HepG2 (cell line): ENCODE data around the gene RNF149. TPM values are rescaled to one million over a fixed set of nuclear protein-coding genes. Genes with fewer than 3 reads are reported as not detected.
A peak's percentile ranks its signal among the peaks of the same experiment; 100 is the strongest.

Source experiments
- AHR ChIP-seq: IDR thresholded peaks from 2 replicates; pipeline ENCODE4 v1.6.1; 2018; ENCODE audit warnings: missing genetic modification reagents, missing compliant biosample characterization
- HIC2 ChIP-seq: sonication (generic); formaldehyde crosslinking; IDR thresholded peaks from 2 replicates; pipeline ENCODE4 v1.9.0; 2022; ENCODE audit warnings: low read depth, missing genetic modification reagents
- IRF2 ChIP-seq: IDR thresholded peaks from 2 replicates; pipeline ENCODE4 v1.6.1; 2018; ENCODE audit warnings: missing genetic modification reagents, missing compliant biosample characterization
- ZBTB1 ChIP-seq: sonication (generic); formaldehyde crosslinking; IDR thresholded peaks from 2 replicates; pipeline ENCODE4 v1.4.0; 2020; ENCODE audit warnings: missing genetic modification reagents, borderline replicate concordance
- ZBTB21 ChIP-seq: sonication (generic); formaldehyde crosslinking; IDR thresholded peaks from 2 replicates; pipeline ENCODE4 v1.4.0; 2020; ENCODE audit warnings: missing genetic modification reagents
- ZNF18 ChIP-seq: sonication (generic); formaldehyde crosslinking; IDR thresholded peaks from 2 replicates; pipeline ENCODE4 v1.8.0; 2022; ENCODE audit warnings: mild to moderate bottlenecking, missing genetic modification reagents; ENCODE audit not compliant: insufficient replicate concordance
- ZNF317 ChIP-seq: sonication (generic); formaldehyde crosslinking; IDR thresholded peaks from 2 replicates; pipeline ENCODE4 v1.5.0; 2020; ENCODE audit warnings: mild to moderate bottlenecking, missing genetic modification reagents
- ZNF460 ChIP-seq: sonication (generic); formaldehyde crosslinking; IDR thresholded peaks from 2 replicates; pipeline ENCODE4 v1.5.1; 2020; ENCODE audit warnings: missing genetic modification reagents, mild to moderate bottlenecking, borderline replicate concordance
- ZNF510 ChIP-seq: sonication (generic); formaldehyde crosslinking; IDR thresholded peaks from 2 replicates; pipeline ENCODE4 v1.4.0; 2020; ENCODE audit warnings: low read depth, mild to moderate bottlenecking, missing genetic modification reagents
- ZNF552 ChIP-seq: sonication (generic); formaldehyde crosslinking; IDR thresholded peaks from 2 replicates; pipeline ENCODE4 v1.9.0; 2022; ENCODE audit warnings: missing genetic modification reagents, mild to moderate bottlenecking, borderline replicate concordance
- ZNF605 ChIP-seq: sonication (generic); formaldehyde crosslinking; IDR thresholded peaks from 2 replicates; pipeline ENCODE4 v1.8.0; 2022; ENCODE audit warnings: mild to moderate bottlenecking, missing genetic modification reagents
- ZNF652 ChIP-seq: IDR thresholded peaks from 2 replicates; pipeline ENCODE4 v1.6.1; 2016; ENCODE audit warnings: low read depth, borderline replicate concordance
- ZNF781 ChIP-seq: sonication (generic); formaldehyde crosslinking; IDR thresholded peaks from 2 replicates; pipeline ENCODE4 v1.5.1; 2020; ENCODE audit warnings: borderline replicate concordance, mild to moderate bottlenecking, missing genetic modification reagents; ENCODE audit errors: not compliant biosample characterization
- ZNF788 ChIP-seq: sonication (generic); formaldehyde crosslinking; IDR thresholded peaks from 2 replicates; pipeline ENCODE4 v1.5.0; 2020; ENCODE audit warnings: mild to moderate bottlenecking, missing genetic modification reagents, borderline replicate concordance
- polyA plus RNA-seq, 8 experiments: library from polyadenylated mRNA; depleted of rRNA in 3 of 8; stranded (reverse) in 7 of 8; unstranded in 1 of 8; fragments of >200 nt; fragmentation: Illumina TruSeq in 4 of 8; extraction: Trizol in 4 of 8; gene quantifications; 2 replicates each; pipeline versions ENCODE4 v1.2.1 to v1.2.3, GENCODE V29; 2011 to 2016; ENCODE audit warnings: low read depth in 4 of 8, missing spikeins in 1 of 8, mixed read lengths in 1 of 8; ENCODE audit not compliant: insufficient read depth in 1 of 8
- total RNA-seq, 5 experiments: library from RNA; depleted of rRNA; stranded (reverse); fragments of >200 nt; fragmentation: Illumina TruSeq; extraction: Trizol; gene quantifications; 2 replicates each; pipeline ENCODE4 v1.2.3, GENCODE V29; 2016; ENCODE audit warnings: low read depth in 1 of 5
- TF ChIP-seq, protein P1 (sequence below): sonication (generic); formaldehyde crosslinking; IDR thresholded peaks from 2 replicates; pipeline ENCODE4 v1.8.1; 2023; ENCODE audit warnings: missing genetic modification reagents, inconsistent platforms, borderline replicate concordance
- TF ChIP-seq, protein P2 (sequence below): sonication (generic); formaldehyde crosslinking; IDR thresholded peaks from 2 replicates; pipeline ENCODE4 v1.5.0; 2020; ENCODE audit warnings: mild to moderate bottlenecking, missing genetic modification reagents

Gene RNF149
- total and polyA plus RNA-seq, 2 of the 13 experiments (the other 11 are each of a cell fraction or from before 2014, with no cell fraction given) = 87.6 to 109 TPM

DNA sequence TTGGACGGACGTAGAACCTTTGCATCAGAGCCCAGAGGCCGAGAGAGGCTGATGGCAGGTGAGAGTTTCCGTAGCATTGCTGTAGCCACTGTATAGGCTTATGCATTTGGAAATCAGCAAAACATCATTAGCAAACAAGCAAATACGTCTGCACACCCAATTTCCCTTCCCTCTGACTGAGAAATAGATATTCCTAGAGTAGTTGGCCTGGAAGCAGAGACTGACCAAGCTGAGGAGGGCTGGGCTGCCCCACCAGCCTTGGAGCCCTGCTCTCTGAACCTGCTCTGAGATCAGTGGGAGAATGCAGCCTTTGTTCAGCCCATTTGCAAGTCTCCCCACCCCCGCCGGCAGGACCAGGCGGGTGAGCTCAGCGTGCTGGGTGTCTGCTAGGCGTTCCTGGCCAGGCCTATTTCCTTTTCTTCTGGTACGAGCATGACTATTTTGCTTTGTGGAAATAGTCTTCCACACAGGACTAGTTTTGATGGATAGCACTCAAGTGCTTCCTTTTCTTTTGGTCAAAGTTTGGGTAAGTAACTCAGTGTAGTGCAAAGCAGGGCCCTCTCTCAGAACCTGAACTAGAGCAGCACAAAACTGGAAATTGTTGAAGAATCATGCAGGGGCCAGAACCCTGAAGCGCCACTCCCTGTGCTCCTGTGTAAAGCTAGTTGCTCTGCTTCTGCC, 21.9 kb upstream of the RNF149 start (continued):
- TF ChIP-seq IRF2 = peak; percentile 68; the same call in 1 of the 2 replicates
- TF ChIP-seq ZNF460 (CRISPR knock-in tag) = no peak; the same call in 1 of the 2 replicates
- no peak for TF ChIP-seq ZNF18 (CRISPR knock-in tag)
- TF ChIP-seq ZNF552 (CRISPR knock-in tag) = no peak
- TF ChIP-seq ZNF781 (CRISPR knock-in tag) = no peak
- TF ChIP-seq, protein P1, sequence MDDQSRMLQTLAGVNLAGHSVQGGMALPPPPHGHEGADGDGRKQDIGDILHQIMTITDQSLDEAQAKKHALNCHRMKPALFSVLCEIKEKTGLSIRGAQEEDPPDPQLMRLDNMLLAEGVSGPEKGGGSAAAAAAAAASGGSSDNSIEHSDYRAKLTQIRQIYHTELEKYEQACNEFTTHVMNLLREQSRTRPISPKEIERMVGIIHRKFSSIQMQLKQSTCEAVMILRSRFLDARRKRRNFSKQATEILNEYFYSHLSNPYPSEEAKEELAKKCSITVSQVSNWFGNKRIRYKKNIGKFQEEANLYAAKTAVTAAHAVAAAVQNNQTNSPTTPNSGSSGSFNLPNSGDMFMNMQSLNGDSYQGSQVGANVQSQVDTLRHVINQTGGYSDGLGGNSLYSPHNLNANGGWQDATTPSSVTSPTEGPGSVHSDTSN (CRISPR knock-in tag) = no peak
- TF ChIP-seq ZNF652 (CRISPR knock-in tag) = no peak
- peak; percentile 27; the same call in 1 of the 2 replicates for TF ChIP-seq AHR (CRISPR knock-in tag)
- peak; percentile 87; the same call in 1 of the 2 replicates for TF ChIP-seq ZNF510 (CRISPR knock-in tag)
- TF ChIP-seq ZBTB1 (CRISPR knock-in tag) = no peak
- 0 out of 2 replicates have a peak, but pooled peaks have one; percentile 20 for TF ChIP-seq HIC2 (CRISPR knock-in tag)
- TF ChIP-seq, protein P2, sequence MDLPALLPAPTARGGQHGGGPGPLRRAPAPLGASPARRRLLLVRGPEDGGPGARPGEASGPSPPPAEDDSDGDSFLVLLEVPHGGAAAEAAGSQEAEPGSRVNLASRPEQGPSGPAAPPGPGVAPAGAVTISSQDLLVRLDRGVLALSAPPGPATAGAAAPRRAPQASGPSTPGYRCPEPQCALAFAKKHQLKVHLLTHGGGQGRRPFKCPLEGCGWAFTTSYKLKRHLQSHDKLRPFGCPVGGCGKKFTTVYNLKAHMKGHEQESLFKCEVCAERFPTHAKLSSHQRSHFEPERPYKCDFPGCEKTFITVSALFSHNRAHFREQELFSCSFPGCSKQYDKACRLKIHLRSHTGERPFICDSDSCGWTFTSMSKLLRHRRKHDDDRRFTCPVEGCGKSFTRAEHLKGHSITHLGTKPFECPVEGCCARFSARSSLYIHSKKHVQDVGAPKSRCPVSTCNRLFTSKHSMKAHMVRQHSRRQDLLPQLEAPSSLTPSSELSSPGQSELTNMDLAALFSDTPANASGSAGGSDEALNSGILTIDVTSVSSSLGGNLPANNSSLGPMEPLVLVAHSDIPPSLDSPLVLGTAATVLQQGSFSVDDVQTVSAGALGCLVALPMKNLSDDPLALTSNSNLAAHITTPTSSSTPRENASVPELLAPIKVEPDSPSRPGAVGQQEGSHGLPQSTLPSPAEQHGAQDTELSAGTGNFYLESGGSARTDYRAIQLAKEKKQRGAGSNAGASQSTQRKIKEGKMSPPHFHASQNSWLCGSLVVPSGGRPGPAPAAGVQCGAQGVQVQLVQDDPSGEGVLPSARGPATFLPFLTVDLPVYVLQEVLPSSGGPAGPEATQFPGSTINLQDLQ (CRISPR knock-in tag) = peak; percentile 59; the same call in 1 of the 2 replicates
- no peak; the same call in 1 of the 2 replicates for TF ChIP-seq ZNF605
- TF ChIP-seq ZNF317 = peak; percentile 42; the same call in 1 of the 2 replicates
- peak; percentile 35 for TF ChIP-seq ZBTB21 (CRISPR knock-in tag)
- peak; percentile 80; the same call in 1 of the 2 replicates for TF ChIP-seq ZNF788
